Lung (tissue), 5 donors: ENCODE measurements around the gene USP15. TPM values are rescaled to one million over a fixed set of nuclear protein-coding genes. Genes with fewer than 3 reads are reported as not detected.

Experiments used
- polyA plus RNA-seq, 2 donors: library from polyadenylated mRNA; stranded (reverse); fragments of 200-250 nt; gene quantifications; one replicate each; pipeline ENCODE4 v1.2.1, GENCODE V29; 2013
- small RNA-seq: library from RNA; depleted of rRNA; stranded (forward); fragments of <200 nt; gene quantifications from one replicate; pipeline ENCODE3, GENCODE V24; 2014; ENCODE audit warnings: low replicate concordance
- total RNA-seq, 2 donors: library from RNA; depleted of rRNA in 1 of 2; stranded (reverse); fragments of >200 nt in 1 of 2; gene quantifications; one replicate each; pipeline ENCODE4 v1.2.1, GENCODE V29; 2014 to 2021
- donor health status: Bipolar disorder and iron deficiency.
- donor health status: healthy.
- donor health status: DM: yes; HTN: yes; CAD: no.

The USP15 gene
- total and polyA plus RNA-seq, 4 donors, result 62.0 to 143 (median 82.6) TPM

Small RNA genes lying within 50 kb of the gene (small RNA-seq; reads per million reads assigned to genes)
- gene RF00017, result not detected
- gene RNU6-595P, result not detected

Other genes with a start within 250 kb of the USP15 start
- 100 to 1,000 TPM in 1 of 2 donors, 10 to 100 TPM in 1; 53.2 to 175 TPM for gene MON2, start 206.4 kb downstream of the USP15 start, total RNA-seq
- gene MON2, start 206.4 kb downstream of the USP15 start, polyA plus RNA-seq, result 10 to 100 TPM; 11.9 to 13.5 TPM